ENCODE data around the gene SFXN3. TPM values are rescaled to one million over a fixed set of nuclear protein-coding genes. Genes with fewer than 3 reads are reported as not detected.

The SFXN3 gene
- total and polyA plus RNA-seq, 2 of the 13 experiments (the other 11 are each of a cell fraction or from before 2014, with no cell fraction given) = 16.8 to 71.5 TPM

- TF ChIP-seq TEAD3 (CRISPR knock-in tag; optimal IDR thresholded peaks at IDR 0.05; ENCODE audit: borderline replicate concordance) = peak; percentile 7
- 0 out of 2 replicates have a peak, but pooled peaks have one; percentile 17 for TF ChIP-seq ZNF552 (CRISPR knock-in tag; IDR thresholded peaks at IDR 0.05; ENCODE audit: borderline replicate concordance)
- TF ChIP-seq ZNF276 (CRISPR knock-in tag; IDR thresholded peaks at IDR 0.05; ENCODE audit: low read depth) = no peak
- TF ChIP-seq ZFP36L1 (CRISPR knock-in tag; IDR thresholded peaks at IDR 0.05) = no peak
- no peak for TF ChIP-seq ATF5 (CRISPR knock-in tag; IDR thresholded peaks at IDR 0.05; ENCODE audit: low read depth)
- TF ChIP-seq ATF6 (CRISPR knock-in tag; conservative IDR thresholded peaks at IDR 0.05) = no peak
- no peak for TF ChIP-seq ZSCAN5A (CRISPR knock-in tag; IDR thresholded peaks at IDR 0.05; ENCODE audit: borderline replicate concordance)
- no peak for TF ChIP-seq ZBTB20 (CRISPR knock-in tag; IDR thresholded peaks at IDR 0.05; ENCODE audit: borderline replicate concordance, low read depth)
- TF ChIP-seq ZNF121 (CRISPR knock-in tag; IDR thresholded peaks at IDR 0.05) = no peak
- TF ChIP-seq MED1 (CRISPR knock-in tag; IDR thresholded peaks at IDR 0.05) = no peak
- TF ChIP-seq DDIT3 (CRISPR knock-in tag; IDR thresholded peaks at IDR 0.05) = no peak
- no peak for TF ChIP-seq GTF3A (CRISPR knock-in tag; conservative IDR thresholded peaks at IDR 0.05)
- no peak for TF ChIP-seq LCORL (IDR thresholded peaks at IDR 0.05)
- TF ChIP-seq LCORL (CRISPR knock-in tag; IDR thresholded peaks at IDR 0.05) = no peak
- TF ChIP-seq SETDB1 (CRISPR knock-in tag; IDR thresholded peaks at IDR 0.05; ENCODE audit: borderline replicate concordance) = no peak
- TF ChIP-seq DMTF1 (CRISPR knock-in tag; IDR thresholded peaks at IDR 0.05) = no peak
- TF ChIP-seq NONO (IDR thresholded peaks at IDR 0.05) = no peak
- no peak for TF ChIP-seq NONO (CRISPR knock-in tag; conservative IDR thresholded peaks at IDR 0.05)
- TF ChIP-seq SIX4 (CRISPR knock-in tag; IDR thresholded peaks at IDR 0.05) = no peak
- TF ChIP-seq ADNP (CRISPR knock-in tag; IDR thresholded peaks at IDR 0.05) = no peak
- no peak for TF ChIP-seq BORCS8-MEF2B (CRISPR knock-in tag; IDR thresholded peaks at IDR 0.05)
- 0 out of 2 replicates have a peak, but pooled peaks have one; percentile 35 for TF ChIP-seq MEF2D (CRISPR knock-in tag; IDR thresholded peaks at IDR 0.05)
- no peak for TF ChIP-seq EEA1 (CRISPR knock-in tag; IDR thresholded peaks at IDR 0.05; ENCODE audit: borderline replicate concordance)
Observed at GRCh38 chr10:101032637-101033224, 1.7 kb downstream of the SFXN3 start (continued).
